ENCODE data around the gene RAC3.
"Not testable (repeated sequence)": the region's sequence is repeated elsewhere in the genome, so short reads cannot be mapped to it uniquely, and the experiment has no call there.

RAC3 gene

GRCh38 chr17:82023447-82024241, 7.8 kb upstream of the RAC3 start:
- DNase-seq (ENCODE audit: low read depth) = no peak

DNA sequence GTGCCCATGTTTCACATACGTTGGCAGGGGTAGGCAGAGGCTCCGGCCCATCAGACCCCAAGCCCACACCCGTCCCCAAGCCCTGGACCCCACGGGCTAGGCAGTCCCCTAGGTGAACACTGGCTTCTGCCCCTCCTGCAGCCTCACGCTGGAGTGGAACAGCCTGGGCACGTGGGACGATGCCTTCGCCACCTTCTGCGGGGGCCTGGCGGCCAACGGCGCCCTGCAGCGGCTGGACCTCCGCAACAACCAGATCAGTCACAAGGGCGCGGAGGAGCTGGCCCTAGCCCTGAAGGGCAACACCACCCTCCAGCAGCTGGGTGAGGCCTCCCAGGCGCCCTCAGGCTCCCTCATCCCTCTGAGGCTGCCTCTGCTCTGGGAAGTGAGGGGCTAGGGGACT, 6.6 kb upstream of the RAC3 start:
- no peak for DNase-seq (ENCODE audit: low read depth)

GRCh38 chr17:82025401-82026107, 5.9 kb upstream of the RAC3 start:
- no peak for DNase-seq (ENCODE audit: low read depth)

GRCh38 chr17:82028246-82028645, 3.2 kb upstream of the RAC3 start:
- DNase-seq (ENCODE audit: low read depth) = no peak

DNA sequence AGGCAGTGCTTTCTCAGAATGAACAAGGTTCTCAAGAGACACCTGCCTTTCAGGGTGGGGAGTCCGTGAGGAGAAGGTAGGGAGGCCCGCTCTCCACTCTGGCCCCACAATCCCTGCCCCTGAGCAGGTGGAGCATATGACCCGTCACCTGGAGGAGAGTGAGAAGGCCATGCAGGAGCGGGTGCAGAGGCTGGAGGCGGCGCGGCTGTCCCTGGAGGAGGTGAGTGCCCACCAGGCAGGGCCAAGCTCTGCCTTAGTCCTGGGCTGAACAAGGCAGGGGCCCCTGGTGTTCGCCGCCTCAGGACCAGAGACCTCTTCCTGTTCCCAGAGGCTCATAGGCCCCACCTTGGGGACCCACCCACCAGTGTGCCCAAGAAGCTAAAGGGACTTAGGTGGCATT, 2.5 kb upstream of the RAC3 start:
- DNase-seq (ENCODE audit: low read depth) = no peak

GRCh38 chr17:82029391-82029790, 2.1 kb upstream of the RAC3 start:
- no peak for DNase-seq (ENCODE audit: low read depth)

DNA sequence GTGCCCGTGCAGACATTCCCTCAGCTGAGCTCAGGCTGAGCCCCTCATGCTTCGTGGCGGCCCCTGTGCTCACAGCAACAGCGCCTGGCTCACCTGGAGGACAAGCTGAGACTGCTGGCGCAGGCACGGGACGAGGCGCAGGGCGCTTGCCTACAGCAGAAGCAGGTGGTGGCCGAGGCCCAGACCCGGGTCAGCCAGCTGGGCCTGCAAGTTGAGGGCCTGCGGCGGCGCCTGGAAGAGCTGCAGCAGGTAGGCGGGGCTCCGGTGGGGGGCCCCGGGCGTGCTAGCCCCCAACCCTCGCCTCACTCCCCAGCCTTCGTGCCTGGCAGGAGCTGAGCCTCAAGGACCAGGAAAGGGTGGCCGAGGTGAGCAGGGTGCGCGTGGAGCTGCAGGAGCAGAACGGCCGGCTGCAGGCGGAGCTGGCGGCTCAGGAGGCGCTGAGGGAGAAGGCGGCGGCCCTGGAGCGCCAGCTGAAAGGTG, 1.4 kb upstream of the RAC3 start:
- DNase-seq (ENCODE audit: low read depth) = no peak

GRCh38 chr17:82030470-82031302, 792 bp upstream of the RAC3 start:
- peak; percentile 80 for DNase-seq (ENCODE audit: low read depth)

- no peak for DNase-seq (ENCODE audit: low read depth)
Measured at GRCh38 chr17:82031885-82032627, 578 bp downstream of the RAC3 start.

DNA sequence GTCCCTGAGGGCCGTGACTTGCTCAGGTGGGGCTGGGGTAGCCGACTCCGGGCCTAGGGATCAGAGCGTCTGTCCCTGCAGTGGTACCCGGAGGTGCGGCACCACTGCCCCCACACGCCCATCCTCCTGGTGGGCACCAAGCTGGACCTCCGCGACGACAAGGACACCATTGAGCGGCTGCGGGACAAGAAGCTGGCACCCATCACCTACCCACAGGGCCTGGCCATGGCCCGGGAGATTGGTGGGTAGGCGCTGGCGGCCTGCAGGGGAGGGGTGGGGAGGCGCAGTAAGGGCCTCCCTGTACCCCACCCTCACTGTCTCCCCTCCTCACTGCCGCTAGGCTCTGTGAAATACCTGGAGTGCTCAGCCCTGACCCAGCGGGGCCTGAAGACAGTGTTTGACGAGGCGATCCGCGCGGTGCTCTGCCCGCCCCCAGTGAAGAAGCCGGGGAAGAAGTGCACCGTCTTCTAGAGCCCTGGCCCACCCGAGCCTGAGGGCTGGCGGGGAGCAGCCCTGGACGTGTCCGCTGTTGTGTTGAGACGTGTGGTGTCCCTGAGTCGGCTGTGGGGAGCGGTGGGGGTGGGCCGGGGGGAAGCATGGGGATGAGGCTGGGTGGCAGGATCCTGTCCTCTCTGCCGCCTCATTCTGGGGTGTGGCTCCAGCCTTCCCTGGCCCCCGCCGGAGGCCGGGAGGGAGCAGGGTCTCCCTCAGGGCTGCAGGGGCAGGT, 2.0 kb downstream of the RAC3 start:
- DNase-seq (ENCODE audit: low read depth) = no peak

DNA sequence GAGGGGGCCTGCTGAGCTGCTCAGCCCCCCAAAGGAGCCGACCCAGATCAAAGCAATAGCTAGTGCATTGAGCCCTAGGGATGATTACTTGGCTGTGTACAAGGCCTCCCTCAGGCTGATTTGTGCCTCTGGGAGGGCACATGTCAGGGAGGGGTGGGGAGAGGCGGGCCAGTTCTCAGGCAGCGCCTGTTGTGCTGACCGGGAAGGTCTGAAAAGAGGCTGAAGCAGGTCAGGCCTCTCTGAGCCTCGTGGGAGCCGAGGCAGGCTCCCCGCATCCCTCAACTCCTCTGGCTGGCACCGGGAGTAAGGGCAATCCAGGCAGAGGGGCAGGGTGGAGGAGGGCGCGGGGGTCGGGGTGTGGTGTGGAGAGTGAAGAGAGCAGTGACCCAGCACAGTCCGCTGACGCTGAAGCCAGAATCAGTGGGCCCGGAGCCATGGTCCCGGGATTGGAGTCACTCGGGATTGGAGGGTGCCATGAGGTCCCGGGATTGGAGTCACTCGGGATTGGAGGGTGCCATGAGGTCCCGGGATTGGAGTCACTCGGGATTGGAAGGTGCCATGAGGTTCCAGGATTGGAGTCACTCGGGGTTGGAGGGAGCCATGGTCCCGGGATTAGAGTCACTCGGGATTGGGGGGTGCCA, 3.0 kb downstream of the RAC3 start:
- no peak for DNase-seq (ENCODE audit: low read depth)

GRCh38 chr17:82035488-82035887, 4.0 kb downstream of the RAC3 start:
- no peak for DNase-seq (ENCODE audit: low read depth)

DNA sequence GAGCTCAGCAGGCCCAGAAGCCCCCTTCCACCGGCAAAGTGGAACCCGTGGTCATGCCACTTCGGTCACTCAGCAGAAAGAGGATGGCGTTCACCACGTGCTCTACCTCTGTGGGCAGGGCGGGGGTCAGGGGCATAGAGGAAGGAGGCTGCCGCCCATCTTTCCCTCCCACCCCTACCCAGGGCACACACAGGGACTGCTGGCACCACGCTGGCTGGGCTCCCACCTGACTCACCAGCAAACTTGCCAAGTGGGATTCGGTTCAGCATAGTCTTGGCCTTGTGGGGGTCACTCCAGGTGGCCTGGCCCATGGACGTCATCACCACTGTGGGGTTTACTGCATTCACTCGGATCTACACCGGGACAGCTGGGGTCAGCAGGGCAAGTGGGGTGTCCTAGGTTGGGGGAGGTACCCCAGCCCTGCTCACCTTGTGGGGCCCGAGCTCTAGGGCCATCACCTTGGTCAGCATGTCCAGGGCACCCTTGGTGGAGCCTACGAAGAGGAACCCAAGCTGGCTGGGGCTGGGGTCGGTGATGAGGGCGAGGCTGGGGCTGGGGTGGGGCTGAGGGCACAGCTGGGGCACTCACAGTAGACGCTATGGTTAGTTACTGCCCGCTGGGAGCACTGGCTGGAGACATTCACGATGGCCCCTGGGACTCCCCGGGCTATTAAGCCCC, 4.6 kb downstream of the RAC3 start:
- DNase-seq (ENCODE audit: low read depth) = no peak

GRCh38 chr17:82036634-82037091, 5.2 kb downstream of the RAC3 start:
- DNase-seq (ENCODE audit: low read depth) = no peak

DNA sequence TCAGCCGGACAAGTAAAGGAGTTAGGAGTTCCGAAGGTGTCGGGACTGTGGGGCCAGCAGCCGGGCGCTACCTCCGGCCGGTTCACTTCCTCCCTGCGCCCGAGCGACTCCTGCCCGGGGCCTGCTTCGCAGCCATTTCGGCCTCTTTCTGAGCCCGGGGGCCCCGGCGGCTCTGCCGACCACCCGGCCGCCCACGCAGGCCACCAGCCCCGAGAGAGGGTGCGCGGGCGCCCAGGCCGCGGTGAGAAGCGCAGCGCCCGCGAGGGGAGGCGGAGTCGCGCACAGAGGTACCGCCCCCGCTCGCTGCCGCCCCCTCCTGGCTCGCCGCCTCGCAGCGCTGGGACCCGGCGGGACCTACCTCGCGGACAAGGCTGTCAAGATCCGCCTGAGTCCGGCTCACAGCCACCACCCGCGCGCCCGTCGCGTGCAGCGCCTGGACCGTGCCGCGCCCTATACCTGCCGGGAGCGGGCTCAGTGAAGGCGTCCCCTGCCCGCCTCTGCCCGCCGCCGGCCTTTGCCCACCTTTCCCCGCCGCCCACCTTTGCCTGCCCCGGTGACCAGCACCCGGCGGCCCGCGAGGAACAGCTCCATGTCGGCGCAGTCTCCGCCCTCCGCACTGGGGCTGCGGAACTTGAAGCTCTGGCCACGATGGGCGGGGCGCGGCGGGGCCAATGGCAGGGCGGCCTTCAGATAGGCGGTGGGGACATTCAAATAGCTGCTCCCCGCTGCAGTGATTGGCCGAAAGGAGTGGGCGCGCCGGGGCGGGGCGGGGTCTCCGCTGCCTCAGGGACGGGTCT, 5.8 kb downstream of the RAC3 start, which contains the start of gene DCXR:
Gene DCXR, minus strand, starts transcription at position 606 of the 797 bp plus-strand sequence. Its CDS starts 15 bp downstream, at position 591.
- DNase-seq (ENCODE audit: low read depth) = peak; percentile 96

- DNase-seq (ENCODE audit: low read depth) = no peak
Measured at GRCh38 chr17:82037889-82038195, 6.4 kb downstream of the RAC3 start.

- DNase-seq (ENCODE audit: low read depth) = not testable (repeated sequence)
Measured at GRCh38 chr17:82038796-82039409, 7.4 kb downstream of the RAC3 start.

- no peak for DNase-seq (ENCODE audit: low read depth)
Measured at GRCh38 chr17:82039695-82040299, 8.3 kb downstream of the RAC3 start.
